MM.1S (cell line): ENCODE results near the gene MAPKAP1.

ENCODE experiments used
- DNase-seq: peaks from one replicate; pipeline ENCODE4 v3.0.0-alpha.2; 2015
- H2AFZ ChIP-seq: fragments of 300-600 bp; sonication (generic); 2 replicates; pipeline ENCODE4 v1.6.0; 2016; ENCODE audit warnings: antibody characterized with exemption, low read length
- H3F3A ChIP-seq: fragments of 300-600 bp; sonication (generic); 2 replicates; pipeline ENCODE4 v1.6.1; 2016; ENCODE audit warnings: mild to moderate bottlenecking, antibody characterized with exemption, low read length, moderate library complexity, mixed read lengths; ENCODE audit not compliant: insufficient read depth
- H3K27ac ChIP-seq: fragments of 300-600 bp; sonication (generic); 2 replicates; pipeline ENCODE4 v1.5.1; 2016; ENCODE audit warnings: mild to moderate bottlenecking, low read length
- H3K27me3 ChIP-seq: fragments of 300-600 bp; sonication (generic); replicated peaks from 2 replicates; pipeline ENCODE4 v1.6.0; 2016; ENCODE audit warnings: low read length; ENCODE audit not compliant: insufficient read depth
- H3K36me3 ChIP-seq: fragments of 300-600 bp; sonication (generic); replicated peaks from 2 replicates; pipeline ENCODE4 v1.6.1; 2016; ENCODE audit warnings: mild to moderate bottlenecking, low read length, mixed read lengths; ENCODE audit not compliant: insufficient read depth
- H3K4me1 ChIP-seq: fragments of 300-600 bp; sonication (generic); 2 replicates; pipeline ENCODE4 v1.6.1; 2016; ENCODE audit warnings: low read length, mixed read lengths
- H3K4me2 ChIP-seq: fragments of 300-600 bp; sonication (generic); 2 replicates; pipeline ENCODE4 v1.6.0; 2016; ENCODE audit warnings: low read depth, low read length
- H3K4me3 ChIP-seq: fragments of 300-600 bp; sonication (generic); 2 replicates; pipeline ENCODE4 v1.5.1; 2016; ENCODE audit warnings: low read length, mixed read lengths
- H3K79me2 ChIP-seq: fragments of 300-600 bp; sonication (generic); 2 replicates; pipeline ENCODE4 v1.6.1; 2016; ENCODE audit warnings: mixed run types, low read length, mixed read lengths
- H3K9ac ChIP-seq: fragments of 300-600 bp; sonication (generic); 2 replicates; pipeline ENCODE4 v1.6.1; 2016; ENCODE audit warnings: low read length, mixed read lengths
- H3K9me2 ChIP-seq: fragments of 300-600 bp; sonication (generic); replicated peaks from 2 replicates; pipeline ENCODE4 v1.6.1; 2016; ENCODE audit warnings: mild to moderate bottlenecking, low read length, mixed read lengths; ENCODE audit not compliant: insufficient read depth
- H3K9me3 ChIP-seq: fragments of 300-600 bp; sonication (generic); replicated peaks from 2 replicates; pipeline ENCODE4 v1.6.1; 2016; ENCODE audit warnings: mild to moderate bottlenecking, low read length, mixed read lengths; ENCODE audit not compliant: insufficient read depth
- H4K20me1 ChIP-seq: fragments of 300-600 bp; sonication (generic); 2 replicates; pipeline ENCODE4 v1.6.1; 2016; ENCODE audit warnings: mild to moderate bottlenecking, low read length, moderate library complexity, mixed read lengths; ENCODE audit not compliant: insufficient read depth
- EZH2 ChIP-seq: fragments of 300-600 bp; sonication (generic); optimal IDR thresholded peaks from 2 replicates; pipeline ENCODE3; 2017; ENCODE audit warnings: low read depth, mild to moderate bottlenecking, antibody characterized with exemption, low read length, mixed read lengths
- EZH2phosphoT487 ChIP-seq: fragments of 300-600 bp; sonication (generic); IDR thresholded peaks from 2 replicates; pipeline ENCODE4 v1.6.1; 2018; ENCODE audit warnings: antibody characterized with exemption, low read length
- TF ChIP-seq, protein P1 (sequence below): fragments of 300-600 bp; sonication (generic); IDR thresholded peaks from 2 replicates; pipeline ENCODE4 v1.5.1; 2016; ENCODE audit warnings: antibody characterized with exemption, low read length, mixed read lengths

MAPKAP1 gene

DNA sequence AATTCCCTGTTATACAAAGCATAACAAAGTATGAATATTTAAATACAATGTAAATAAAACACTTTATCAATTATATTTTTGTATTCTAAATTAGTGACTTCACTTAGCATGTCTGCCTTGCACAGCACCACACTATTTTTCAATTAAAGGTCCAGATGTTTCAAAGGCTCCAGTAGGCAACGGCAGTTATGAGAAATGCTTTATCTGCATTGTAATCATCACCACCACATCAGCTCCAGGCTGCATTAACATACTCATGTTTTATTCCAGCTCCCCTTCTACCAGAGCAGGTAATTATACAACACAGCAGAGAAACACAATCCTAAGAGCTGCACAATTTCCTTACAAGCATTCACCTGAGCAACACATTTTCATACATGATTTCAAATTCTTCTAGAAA lies 102.8 kb downstream of the MAPKAP1 start:
- no peak overlapping the region for H3K4me2 ChIP-seq
- TF ChIP-seq EZH2phosphoT487, result no peak
- TF ChIP-seq, protein P1, sequence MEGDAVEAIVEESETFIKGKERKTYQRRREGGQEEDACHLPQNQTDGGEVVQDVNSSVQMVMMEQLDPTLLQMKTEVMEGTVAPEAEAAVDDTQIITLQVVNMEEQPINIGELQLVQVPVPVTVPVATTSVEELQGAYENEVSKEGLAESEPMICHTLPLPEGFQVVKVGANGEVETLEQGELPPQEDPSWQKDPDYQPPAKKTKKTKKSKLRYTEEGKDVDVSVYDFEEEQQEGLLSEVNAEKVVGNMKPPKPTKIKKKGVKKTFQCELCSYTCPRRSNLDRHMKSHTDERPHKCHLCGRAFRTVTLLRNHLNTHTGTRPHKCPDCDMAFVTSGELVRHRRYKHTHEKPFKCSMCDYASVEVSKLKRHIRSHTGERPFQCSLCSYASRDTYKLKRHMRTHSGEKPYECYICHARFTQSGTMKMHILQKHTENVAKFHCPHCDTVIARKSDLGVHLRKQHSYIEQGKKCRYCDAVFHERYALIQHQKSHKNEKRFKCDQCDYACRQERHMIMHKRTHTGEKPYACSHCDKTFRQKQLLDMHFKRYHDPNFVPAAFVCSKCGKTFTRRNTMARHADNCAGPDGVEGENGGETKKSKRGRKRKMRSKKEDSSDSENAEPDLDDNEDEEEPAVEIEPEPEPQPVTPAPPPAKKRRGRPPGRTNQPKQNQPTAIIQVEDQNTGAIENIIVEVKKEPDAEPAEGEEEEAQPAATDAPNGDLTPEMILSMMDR, result no peak
- TF ChIP-seq EZH2, result no peak
- H3K27me3 ChIP-seq, result no peaks in the 10 kb centered on the region
- no peaks in the 10 kb centered on the region for H3K9me3 ChIP-seq
- H3F3A ChIP-seq, result no peaks in the 10 kb centered on the region
- H3K79me2 ChIP-seq, result peaks cover 5% of the 10 kb centered on the region; the same call in 1 of the 2 replicates
- H3K4me1 ChIP-seq, result no peaks in the 10 kb centered on the region
- H3K27ac ChIP-seq, result no peak overlapping the region
- no peaks in the 10 kb centered on the region for H3K36me3 ChIP-seq
- H4K20me1 ChIP-seq, result no peaks in the 10 kb centered on the region
- no peak for DNase-seq
- H3K9ac ChIP-seq, result no peak overlapping the region
- H3K9me2 ChIP-seq, result no peaks in the 10 kb centered on the region
- no peak overlapping the region for H3K4me3 ChIP-seq
- H2AFZ ChIP-seq, result no peak overlapping the region

DNA sequence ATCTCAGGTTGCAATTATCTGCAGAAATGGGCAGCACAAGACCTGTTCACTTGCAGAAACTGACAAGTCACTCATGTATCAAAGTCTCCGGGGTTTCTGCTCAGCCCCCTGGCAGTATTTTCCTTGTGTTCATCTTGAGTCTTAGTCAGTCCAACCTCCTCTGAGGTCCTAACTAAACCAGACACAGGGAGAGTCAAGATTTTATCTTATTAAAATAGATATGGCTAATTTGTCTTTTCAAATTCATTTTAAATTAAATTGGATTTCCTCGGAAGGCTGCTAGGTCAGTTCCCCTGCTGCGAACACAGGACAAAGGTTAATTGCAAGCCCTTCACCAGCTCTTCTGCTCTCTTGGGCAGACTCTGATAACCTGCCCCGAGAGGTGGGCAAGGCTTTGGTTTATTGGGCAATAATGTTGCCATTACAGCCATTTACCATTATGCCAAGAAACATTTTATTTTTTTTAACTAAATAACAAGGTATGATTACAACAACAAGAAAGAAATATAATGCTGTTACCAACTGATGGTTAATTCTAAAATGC lies 103.5 kb downstream of the MAPKAP1 start:
- Histone ChIP-seq H3K4me1 (no peaks in the 10 kb centered on the region), H2AFZ (no peak overlapping the region), H4K20me1 (no peaks in the 10 kb centered on the region), H3K9me3 (no peaks in the 10 kb centered on the region), H3K9ac (no peak overlapping the region), H3K4me3 (no peak overlapping the region), H3K79me2 (peaks cover 5% of the 10 kb centered on the region; the same call in 1 of the 2 replicates), H3F3A (no peaks in the 10 kb centered on the region), H3K9me2 (no peaks in the 10 kb centered on the region), H3K27ac (no peak overlapping the region), H3K27me3 (no peaks in the 10 kb centered on the region), H3K36me3 (no peaks in the 10 kb centered on the region), H3K4me2 (no peak overlapping the region)
- DNase-seq, result no peak
- TF ChIP-seq, protein P1, result no peak
- TF ChIP-seq EZH2phosphoT487 (no peak), EZH2 (no peak)

DNA sequence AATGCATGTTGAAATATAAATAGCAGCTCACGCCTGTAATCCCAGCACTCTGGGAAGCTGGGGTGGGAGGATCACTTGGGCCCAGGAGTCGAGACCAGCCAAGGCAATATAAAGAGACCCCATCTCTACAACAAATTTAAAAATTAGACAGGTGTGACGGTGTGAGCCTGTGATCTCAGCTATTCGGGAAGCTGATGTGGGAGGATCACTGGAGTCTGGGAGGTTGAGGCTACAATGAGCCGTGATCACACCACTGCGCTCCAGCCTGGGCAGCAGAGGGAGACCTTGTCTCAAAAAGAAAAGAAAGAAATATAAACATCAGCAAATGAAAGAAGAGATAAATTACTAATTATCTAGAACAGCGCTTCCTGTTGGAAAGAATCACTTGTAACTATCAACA lies 105.0 kb downstream of the MAPKAP1 start:
- Histone ChIP-seq H3K4me3 (no peak overlapping the region), H3K9me2 (no peaks in the 10 kb centered on the region), H3K4me1 (no peaks in the 10 kb centered on the region), H3K79me2 (peaks cover 5% of the 10 kb centered on the region; the same call in 1 of the 2 replicates), H3K9ac (no peak overlapping the region), H4K20me1 (no peaks in the 10 kb centered on the region), H3K27ac (no peak overlapping the region), H2AFZ (no peak overlapping the region), H3K27me3 (no peaks in the 10 kb centered on the region), H3K9me3 (no peaks in the 10 kb centered on the region), H3F3A (no peaks in the 10 kb centered on the region), H3K36me3 (no peaks in the 10 kb centered on the region), H3K4me2 (no peak overlapping the region)
- no peak for TF ChIP-seq EZH2
- TF ChIP-seq, protein P1, result no peak
- no peak for TF ChIP-seq EZH2phosphoT487
- no peak for DNase-seq
